WI38 (cell line): ENCODE results near the gene PACC1.

Source experiments
- H3K4me3 ChIP-seq: 2 replicates; pipeline ENCODE4 v1.5.1; 2011; ENCODE audit warnings: low read depth, mild to moderate bottlenecking, control low read depth, low read length
- TF ChIP-seq, protein P1 (sequence below): IDR thresholded peaks from 2 replicates; pipeline ENCODE4 v1.5.1; 2012; ENCODE audit warnings: low read depth, mild to moderate bottlenecking, control low read depth, low read length

The PACC1 gene

DNA sequence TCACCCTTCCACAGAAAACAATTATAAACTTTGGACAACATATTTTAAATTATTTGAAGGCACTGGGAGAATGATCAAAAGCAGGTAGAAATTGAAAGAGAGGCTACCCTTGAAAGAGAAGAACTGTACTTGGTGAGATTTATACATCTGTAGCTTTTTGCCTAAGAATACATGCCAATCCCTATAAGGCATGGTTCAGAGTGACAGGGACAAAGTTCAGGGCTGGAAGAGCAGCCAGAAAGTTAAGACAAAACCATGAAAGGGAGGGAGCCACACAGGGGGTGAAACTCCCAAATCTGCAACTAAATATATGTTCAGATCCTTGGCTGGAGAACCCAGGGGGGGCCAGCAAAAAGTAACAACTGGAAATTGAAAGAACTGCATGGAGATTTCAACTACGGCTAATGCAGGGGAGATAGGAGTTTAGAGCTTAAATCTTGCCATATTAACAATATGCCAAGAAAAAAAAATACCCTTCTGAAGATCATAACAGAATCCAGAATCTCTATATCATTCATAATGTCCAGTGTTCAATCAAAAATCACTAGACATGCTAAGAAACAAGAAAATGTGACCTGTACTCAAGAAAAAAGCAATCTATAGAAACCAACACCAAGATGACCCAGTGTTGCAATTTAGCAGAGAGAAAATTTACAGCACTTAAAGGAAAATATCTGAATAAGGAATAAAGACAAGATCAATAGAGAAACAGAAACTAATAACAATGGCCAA, 25.5 kb downstream of the PACC1 start:
- TF ChIP-seq, protein P1, sequence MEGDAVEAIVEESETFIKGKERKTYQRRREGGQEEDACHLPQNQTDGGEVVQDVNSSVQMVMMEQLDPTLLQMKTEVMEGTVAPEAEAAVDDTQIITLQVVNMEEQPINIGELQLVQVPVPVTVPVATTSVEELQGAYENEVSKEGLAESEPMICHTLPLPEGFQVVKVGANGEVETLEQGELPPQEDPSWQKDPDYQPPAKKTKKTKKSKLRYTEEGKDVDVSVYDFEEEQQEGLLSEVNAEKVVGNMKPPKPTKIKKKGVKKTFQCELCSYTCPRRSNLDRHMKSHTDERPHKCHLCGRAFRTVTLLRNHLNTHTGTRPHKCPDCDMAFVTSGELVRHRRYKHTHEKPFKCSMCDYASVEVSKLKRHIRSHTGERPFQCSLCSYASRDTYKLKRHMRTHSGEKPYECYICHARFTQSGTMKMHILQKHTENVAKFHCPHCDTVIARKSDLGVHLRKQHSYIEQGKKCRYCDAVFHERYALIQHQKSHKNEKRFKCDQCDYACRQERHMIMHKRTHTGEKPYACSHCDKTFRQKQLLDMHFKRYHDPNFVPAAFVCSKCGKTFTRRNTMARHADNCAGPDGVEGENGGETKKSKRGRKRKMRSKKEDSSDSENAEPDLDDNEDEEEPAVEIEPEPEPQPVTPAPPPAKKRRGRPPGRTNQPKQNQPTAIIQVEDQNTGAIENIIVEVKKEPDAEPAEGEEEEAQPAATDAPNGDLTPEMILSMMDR, result no peak

DNA sequence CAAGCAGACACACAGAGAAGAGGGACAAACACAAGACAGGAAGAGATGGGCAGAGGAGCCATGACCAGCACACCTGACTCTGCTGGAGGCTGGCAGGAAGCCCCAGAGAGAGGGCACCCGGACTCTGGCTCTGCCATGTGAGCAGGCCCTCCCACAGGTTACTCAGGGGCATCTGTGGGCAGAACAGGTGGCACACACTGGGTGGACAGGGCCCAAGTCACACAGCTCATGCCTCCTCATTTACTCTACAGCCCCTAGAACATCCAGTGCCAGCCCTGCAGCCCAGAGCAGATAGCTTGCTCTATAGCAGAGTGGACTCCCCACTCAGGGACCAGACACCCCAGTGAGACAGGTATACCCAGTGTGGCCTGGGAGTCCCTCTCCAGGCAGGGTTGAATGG, 28.7 kb downstream of the PACC1 start:
- TF ChIP-seq, protein P1, result no peak
- no peak overlapping the region for H3K4me3 ChIP-seq

More for the DNA sequence above, 25.5 kb downstream of the PACC1 start:
- no peak overlapping the region for H3K4me3 ChIP-seq

DNA sequence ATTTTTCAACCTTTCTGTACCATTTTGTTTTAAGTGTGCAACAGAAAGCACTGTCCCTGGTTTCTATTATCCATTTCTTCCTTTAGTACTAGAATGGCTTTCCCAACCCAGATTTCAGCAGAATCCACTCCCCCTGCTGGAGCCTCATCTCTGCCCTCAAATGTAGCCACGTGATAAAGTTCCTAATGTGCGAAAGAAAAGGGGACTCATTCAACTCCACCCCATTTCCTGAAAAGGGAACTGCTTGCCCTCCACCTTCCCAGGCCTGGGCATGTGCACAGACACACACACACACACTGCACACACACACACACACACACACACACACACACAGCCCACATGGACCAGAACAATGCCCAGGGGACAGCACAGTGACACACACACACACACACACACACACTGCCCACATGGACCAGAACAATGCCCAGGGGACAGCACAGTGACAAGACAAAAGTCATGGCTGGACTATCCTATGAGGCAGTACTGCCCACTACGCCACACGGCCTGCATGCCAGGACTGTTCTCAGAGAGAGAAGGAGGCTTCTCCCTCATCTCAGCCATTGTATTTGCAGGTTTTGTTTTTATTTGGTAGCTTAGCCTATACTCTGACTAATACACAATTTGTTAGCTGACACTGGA, 33.2 kb downstream of the PACC1 start:
- TF ChIP-seq, protein P1, result no peak
- H3K4me3 ChIP-seq, result no peak overlapping the region

DNA sequence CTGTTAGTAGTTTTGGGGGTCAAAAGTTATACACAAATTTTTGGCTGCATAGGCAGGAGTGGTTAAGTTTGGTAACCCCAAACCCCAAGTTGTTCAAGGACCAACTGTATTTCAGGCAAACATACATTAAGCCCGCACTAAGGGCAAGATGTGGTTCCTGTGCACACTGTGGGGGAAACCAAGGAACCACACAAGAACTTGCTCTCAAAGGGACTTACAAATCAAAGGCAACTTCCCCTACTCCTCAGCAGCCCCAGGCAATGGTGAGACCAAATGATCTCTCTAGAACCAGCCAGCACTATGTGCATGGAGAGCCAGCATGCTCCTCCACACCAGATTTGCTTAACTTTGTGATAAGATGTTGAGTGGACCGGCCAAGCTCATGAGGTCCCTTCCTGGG, 35.3 kb downstream of the PACC1 start:
- TF ChIP-seq, protein P1, result no peak
- no peak overlapping the region for H3K4me3 ChIP-seq

DNA sequence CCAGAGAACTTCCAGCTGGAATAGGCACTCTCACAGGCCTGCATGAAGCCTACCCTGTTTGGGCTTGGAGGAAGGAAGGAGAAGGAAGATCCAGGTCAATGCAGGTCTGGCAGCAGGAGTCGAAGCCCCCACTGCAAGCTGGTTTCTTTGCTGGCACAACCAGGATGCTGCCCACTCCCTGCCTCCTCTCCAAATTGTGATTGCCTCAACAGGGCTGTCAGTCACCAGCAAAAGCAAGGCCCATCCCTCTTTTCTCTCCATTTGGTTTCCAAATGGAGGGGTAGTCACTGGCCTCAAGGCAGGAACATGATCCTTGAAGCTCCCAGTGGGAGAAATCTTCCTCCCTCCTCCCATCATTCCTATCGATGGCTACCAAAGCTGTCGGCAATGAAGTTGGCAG, 37.0 kb downstream of the PACC1 start:
- TF ChIP-seq, protein P1, result no peak
- no peak overlapping the region for H3K4me3 ChIP-seq

DNA sequence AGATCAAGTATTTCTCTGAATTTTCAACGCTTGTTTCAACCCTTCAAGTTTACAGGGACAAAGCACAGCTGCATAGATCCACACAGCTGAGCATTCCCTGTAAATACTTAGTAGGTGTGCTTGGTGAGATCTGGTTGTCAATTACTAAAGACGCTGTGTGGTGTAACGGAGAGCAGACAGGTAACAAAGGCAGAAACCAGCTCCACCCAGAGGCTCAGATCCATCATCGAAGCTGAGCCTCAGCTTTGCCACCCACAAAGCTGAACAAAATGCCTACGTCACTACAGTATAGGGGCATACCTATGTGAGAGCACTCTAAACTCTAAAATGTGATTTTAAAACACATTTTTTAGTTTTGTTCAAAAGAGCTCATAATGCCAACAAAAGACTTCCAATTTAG, 38.7 kb downstream of the PACC1 start:
- TF ChIP-seq, protein P1, result no peak
- H3K4me3 ChIP-seq, result no peak overlapping the region

DNA sequence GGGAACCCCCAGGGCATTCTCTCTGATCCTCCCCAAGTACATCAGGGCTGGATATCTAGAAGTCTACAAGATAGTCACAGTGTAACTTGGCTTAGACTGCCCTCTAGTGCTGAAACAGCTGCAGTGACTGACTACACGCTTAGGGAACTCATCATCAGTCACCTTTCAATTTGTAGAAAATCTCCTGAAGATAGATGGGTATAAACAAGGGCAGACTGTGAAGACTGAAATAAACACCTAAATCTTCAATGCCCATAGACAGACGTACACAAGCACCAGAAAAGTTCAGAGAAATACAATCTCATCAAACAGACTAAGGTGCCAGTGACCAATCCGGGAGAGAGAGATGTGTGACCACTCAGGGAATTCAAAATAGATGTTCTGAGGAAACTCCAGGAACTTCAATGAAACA, 46.6 kb downstream of the PACC1 start:
- no peak overlapping the region for H3K4me3 ChIP-seq
- TF ChIP-seq, protein P1, result peak; percentile 91
